Spleen (tissue), 11 donors: Measurements from ENCODE around the gene PMF1. TPM values are rescaled to one million over a fixed set of nuclear protein-coding genes. Genes with fewer than 3 reads are reported as not detected.

ENCODE experiments used
- DNase-seq: peaks from one replicate; pipeline ENCODE4 v3.0.0-alpha.2; 2020
- H3K27ac ChIP-seq, 8 donors: fragments of 200-600 bp; sonication (generic) in 7 of 8; 1 replicate in 4 of 8; 2 replicates in 4 of 8; pipeline versions ENCODE4 v1.5.0 to v1.8.0; 2016 to 2021; ENCODE audit warnings: inconsistent platforms in 4 of 8, mild to moderate bottlenecking in 4 of 8, moderate library complexity in 1 of 8
- H3K27me3 ChIP-seq, 7 donors: fragments of 200-600 bp; sonication (generic) in 6 of 7; replicated peaks in 1 of 7; 1 replicate in 4 of 7; 2 replicates in 3 of 7; pipeline versions ENCODE4 v1.5.0 to v1.8.0; 2016 to 2021; ENCODE audit warnings: inconsistent platforms in 3 of 7, mild to moderate bottlenecking in 1 of 7
- H3K36me3 ChIP-seq, 6 donors: fragments of 200-600 bp; sonication (generic) in 5 of 6; 1 replicate in 4 of 6; 2 replicates in 2 of 6; pipeline versions ENCODE4 v1.5.0 to v1.8.0; 2016 to 2021; ENCODE audit warnings: inconsistent platforms in 2 of 6
- H3K4me1 ChIP-seq, 6 donors: fragments of 200-600 bp; sonication (generic) in 5 of 6; 1 replicate in 3 of 6; 2 replicates in 3 of 6; pipeline versions ENCODE4 v1.5.0 to v1.8.0; 2016 to 2021; ENCODE audit warnings: inconsistent platforms in 3 of 6
- H3K4me3 ChIP-seq, 8 donors: fragments of 200-600 bp; sonication (generic) in 7 of 8; 1 replicate in 4 of 8; 2 replicates in 4 of 8; pipeline versions ENCODE4 v1.5.0 to v1.8.0; 2016 to 2021; ENCODE audit warnings: inconsistent platforms in 4 of 8, mild to moderate bottlenecking in 4 of 8, moderate library complexity in 2 of 8
- H3K9me3 ChIP-seq, 8 donors: fragments of 200-600 bp; sonication (generic) in 7 of 8; 1 replicate in 4 of 8; 2 replicates in 4 of 8; pipeline versions ENCODE4 v1.5.0 to v1.8.0; 2016 to 2021; ENCODE audit warnings: inconsistent platforms in 4 of 8
- POLR2A ChIP-seq, 3 donors: fragments of 450-650 bp; IDR thresholded peaks; one replicate each; pipeline ENCODE4 v1.5.1; 2017; ENCODE audit warnings: antibody characterized with exemption in 3 of 3, mild to moderate bottlenecking in 1 of 3
- POLR2AphosphoS5 ChIP-seq, 3 donors: sonication (generic); formaldehyde crosslinking; IDR thresholded peaks; one replicate each; pipeline ENCODE4 v1.5.1; 2017; ENCODE audit warnings: antibody characterized with exemption in 3 of 3
- WGBS, 5 donors: extraction: QIAGEN DNeasy Blood & Tissue Kit in 3 of 5; methylation state at CpG; one replicate each; pipeline versions ENCODE4 v1.1.5 to v1.1.7; 2013 to 2018; 5-methylcytosine and 5-hydroxymethylcytosine counted together
- intact Hi-C: fragments of 100-400 bp; cut with DNase I; formaldehyde crosslinking; loops from one replicate; pipeline ENCODE4 v1.15.0; 2023; ENCODE audit warnings: low total_unique reads
- polyA plus RNA-seq, 3 donors: library from polyadenylated mRNA; stranded (reverse); fragments of 200-250 nt; gene quantifications; one replicate each; pipeline ENCODE4 v1.2.1, GENCODE V29; 2013
- total RNA-seq, 7 donors: library from RNA; depleted of rRNA in 3 of 7; stranded (reverse); fragments of >200 nt in 3 of 7; fragmentation: NEBNext Ultra II Directional in 4 of 7; extraction: Animal tissue kit (Norgen Biotek cat#: 25700) in 4 of 7; gene quantifications; one replicate each; pipeline versions ENCODE4 v1.1.0 to v1.2.1, GENCODE V29; 2016 to 2021
- TF ChIP-seq, protein P1 (sequence below), 11 experiments: fragments of 200-600 bp in 7 of 11; fragments of 450-650 bp in 4 of 11; sonication (generic) in 4 of 11; IDR thresholded peaks in 8 of 11; conservative IDR thresholded peaks in 3 of 11; 1 replicate in 7 of 11; 2 replicates in 4 of 11; pipeline versions ENCODE4 v1.4.0 to v1.8.0; 2016 to 2021; ENCODE audit warnings: antibody characterized with exemption in 11 of 11, inconsistent platforms in 4 of 11, mild to moderate bottlenecking in 1 of 11
- donor health status: healthy with polysubstance abuse.
- donor health status: DM: no; HTN: no; CAD: no; lungs with moderate emphysema.
- donor health status: DM: no; HTN: no; CAD: no.
- donor health status: Bipolar disorder and iron deficiency.
- donor health status: healthy.
- donor health status: DM: no; HTN: no; CAD: no.
- donor health status: DM: yes; HTN: yes; CAD: no.

PMF1 gene
- total and polyA plus RNA-seq, 10 donors: 43.8 to 97.6 (median 60.4) TPM

DNA sequence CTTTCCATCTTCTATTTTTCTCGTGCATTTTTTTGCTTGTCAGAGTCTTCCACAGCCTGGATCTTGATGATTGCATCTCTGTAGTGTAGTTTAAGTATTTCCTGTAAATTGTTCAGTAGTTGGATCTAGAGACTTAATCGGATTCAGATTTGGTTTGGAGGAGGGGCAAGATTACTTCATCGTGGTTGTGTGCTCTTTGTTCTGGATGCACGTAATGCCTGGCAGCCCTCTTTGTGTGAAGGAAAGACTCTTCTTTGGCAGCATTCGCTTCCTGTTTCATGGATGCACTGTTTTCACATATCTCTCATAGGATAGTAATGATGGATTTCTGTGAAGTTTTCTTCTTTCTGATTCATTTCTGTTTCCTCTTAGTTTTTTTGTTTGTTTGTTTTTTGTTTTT lies 45.3 kb upstream of the PMF1 start:
- H3K4me3 ChIP-seq: no peak overlapping the region
- no peak for DNase-seq
- H3K4me1 ChIP-seq: peaks cover 0 to 20% (median 5%) of the 10 kb centered on the region in 6 donors
- no peaks in the 10 kb centered on the region for H3K9me3 ChIP-seq
- no peak for TF ChIP-seq POLR2A (IDR thresholded peaks at IDR 0.05)
- TF ChIP-seq, protein P1, sequence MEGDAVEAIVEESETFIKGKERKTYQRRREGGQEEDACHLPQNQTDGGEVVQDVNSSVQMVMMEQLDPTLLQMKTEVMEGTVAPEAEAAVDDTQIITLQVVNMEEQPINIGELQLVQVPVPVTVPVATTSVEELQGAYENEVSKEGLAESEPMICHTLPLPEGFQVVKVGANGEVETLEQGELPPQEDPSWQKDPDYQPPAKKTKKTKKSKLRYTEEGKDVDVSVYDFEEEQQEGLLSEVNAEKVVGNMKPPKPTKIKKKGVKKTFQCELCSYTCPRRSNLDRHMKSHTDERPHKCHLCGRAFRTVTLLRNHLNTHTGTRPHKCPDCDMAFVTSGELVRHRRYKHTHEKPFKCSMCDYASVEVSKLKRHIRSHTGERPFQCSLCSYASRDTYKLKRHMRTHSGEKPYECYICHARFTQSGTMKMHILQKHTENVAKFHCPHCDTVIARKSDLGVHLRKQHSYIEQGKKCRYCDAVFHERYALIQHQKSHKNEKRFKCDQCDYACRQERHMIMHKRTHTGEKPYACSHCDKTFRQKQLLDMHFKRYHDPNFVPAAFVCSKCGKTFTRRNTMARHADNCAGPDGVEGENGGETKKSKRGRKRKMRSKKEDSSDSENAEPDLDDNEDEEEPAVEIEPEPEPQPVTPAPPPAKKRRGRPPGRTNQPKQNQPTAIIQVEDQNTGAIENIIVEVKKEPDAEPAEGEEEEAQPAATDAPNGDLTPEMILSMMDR (IDR thresholded peaks at IDR 0.05 in 8 of 11, conservative IDR thresholded peaks at IDR 0.05 in 3 of 11): no peak
- TF ChIP-seq POLR2AphosphoS5 (IDR thresholded peaks at IDR 0.05): no peak
- no peak overlapping the region for H3K27ac ChIP-seq
- no peaks in the 10 kb centered on the region for H3K27me3 ChIP-seq
- intact Hi-C loops: no loop called here
- H3K36me3 ChIP-seq: peaks cover 0 to 97% (median 4%) of the 10 kb centered on the region in 6 donors
- 75 to 84% (median 81%) methylated on average over 5 of the region's 5 CpGs for WGBS, 5 donors

DNA sequence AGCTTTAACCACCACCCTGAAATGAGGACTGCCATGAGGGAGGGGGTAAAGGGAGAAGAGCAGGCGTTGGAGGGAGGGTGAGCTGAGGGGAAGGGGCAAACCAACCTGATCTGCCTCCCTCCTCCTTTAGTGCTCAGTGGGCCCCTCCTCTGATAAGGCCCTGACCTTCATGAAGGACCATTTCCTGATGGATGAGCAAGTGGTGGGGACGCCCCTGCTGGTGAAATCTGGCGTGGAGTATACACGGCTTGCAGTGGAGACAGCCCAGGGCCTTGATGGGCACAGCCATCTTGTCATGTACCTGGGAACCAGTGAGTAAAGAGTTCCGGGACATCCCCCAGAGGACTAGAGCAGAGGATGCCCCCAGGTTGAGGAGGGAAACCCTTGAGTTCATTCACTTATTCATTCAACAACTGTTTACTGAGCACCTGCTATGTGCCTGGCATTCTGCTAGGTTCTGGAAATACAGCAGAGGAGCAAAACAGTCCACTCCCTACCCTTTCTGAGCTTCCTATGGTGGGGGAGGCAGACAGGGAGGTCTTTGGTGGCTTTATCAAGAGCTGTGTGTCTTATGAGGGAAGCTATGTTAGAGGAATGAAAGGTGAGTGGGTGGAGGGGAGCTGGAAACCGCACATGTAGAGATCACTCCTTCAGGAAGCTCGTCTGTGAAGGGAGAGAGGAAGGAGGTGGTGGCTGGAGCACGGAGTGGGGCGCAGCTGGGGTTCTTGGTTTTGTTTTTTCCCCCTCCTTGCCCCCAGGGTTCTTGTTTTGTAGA lies 39.9 kb upstream of the PMF1 start:
- no peak for DNase-seq
- Histone ChIP-seq H3K27me3 (no peaks in the 10 kb centered on the region), H3K36me3 (peaks cover 0 to 99% (median 18%) of the 10 kb centered on the region in 6 donors), H3K27ac (no peak overlapping the region), H3K4me1 (no peaks in the 10 kb centered on the region), H3K9me3 (no peaks in the 10 kb centered on the region), H3K4me3 (no peak overlapping the region)
- WGBS, 5 donors: 73 to 77% (median 76%) methylated on average over 9 of the region's 9 CpGs
- intact Hi-C loops: no loop called here
- TF ChIP-seq POLR2A (IDR thresholded peaks at IDR 0.05): no peak
- no peak for TF ChIP-seq POLR2AphosphoS5 (IDR thresholded peaks at IDR 0.05)
- TF ChIP-seq, protein P1 (IDR thresholded peaks at IDR 0.05 in 8 of 11, conservative IDR thresholded peaks at IDR 0.05 in 3 of 11): no peak

DNA sequence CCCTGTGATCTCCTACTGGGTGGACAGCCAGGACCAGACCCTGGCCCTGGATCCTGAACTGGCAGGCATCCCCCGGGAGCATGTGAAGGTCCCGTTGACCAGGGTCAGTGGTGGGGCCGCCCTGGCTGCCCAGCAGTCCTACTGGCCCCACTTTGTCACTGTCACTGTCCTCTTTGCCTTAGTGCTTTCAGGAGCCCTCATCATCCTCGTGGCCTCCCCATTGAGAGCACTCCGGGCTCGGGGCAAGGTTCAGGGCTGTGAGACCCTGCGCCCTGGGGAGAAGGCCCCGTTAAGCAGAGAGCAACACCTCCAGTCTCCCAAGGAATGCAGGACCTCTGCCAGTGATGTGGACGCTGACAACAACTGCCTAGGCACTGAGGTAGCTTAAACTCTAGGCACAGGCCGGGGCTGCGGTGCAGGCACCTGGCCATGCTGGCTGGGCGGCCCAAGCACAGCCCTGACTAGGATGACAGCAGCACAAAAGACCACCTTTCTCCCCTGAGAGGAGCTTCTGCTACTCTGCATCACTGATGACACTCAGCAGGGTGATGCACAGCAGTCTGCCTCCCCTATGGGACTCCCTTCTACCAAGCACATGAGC lies 36.1 kb upstream of the PMF1 start:
- Histone ChIP-seq H3K9me3 (no peaks in the 10 kb centered on the region), H3K4me1 (no peaks in the 10 kb centered on the region), H3K4me3 (no peak overlapping the region), H3K27ac (no peak overlapping the region), H3K36me3 (peaks cover 0 to 68% (median 14%) of the 10 kb centered on the region in 6 donors), H3K27me3 (no peaks in the 10 kb centered on the region)
- TF ChIP-seq POLR2AphosphoS5 (IDR thresholded peaks at IDR 0.05): peak in 1 of 3 donors; percentile 23
- TF ChIP-seq, protein P1 (IDR thresholded peaks at IDR 0.05 in 8 of 11, conservative IDR thresholded peaks at IDR 0.05 in 3 of 11): no peak
- no peak for DNase-seq
- intact Hi-C loops: no loop called here
- 88 to 96% (median 92%) methylated on average over 4 to 12 of the region's 12 CpGs for WGBS, 5 donors

DNA sequence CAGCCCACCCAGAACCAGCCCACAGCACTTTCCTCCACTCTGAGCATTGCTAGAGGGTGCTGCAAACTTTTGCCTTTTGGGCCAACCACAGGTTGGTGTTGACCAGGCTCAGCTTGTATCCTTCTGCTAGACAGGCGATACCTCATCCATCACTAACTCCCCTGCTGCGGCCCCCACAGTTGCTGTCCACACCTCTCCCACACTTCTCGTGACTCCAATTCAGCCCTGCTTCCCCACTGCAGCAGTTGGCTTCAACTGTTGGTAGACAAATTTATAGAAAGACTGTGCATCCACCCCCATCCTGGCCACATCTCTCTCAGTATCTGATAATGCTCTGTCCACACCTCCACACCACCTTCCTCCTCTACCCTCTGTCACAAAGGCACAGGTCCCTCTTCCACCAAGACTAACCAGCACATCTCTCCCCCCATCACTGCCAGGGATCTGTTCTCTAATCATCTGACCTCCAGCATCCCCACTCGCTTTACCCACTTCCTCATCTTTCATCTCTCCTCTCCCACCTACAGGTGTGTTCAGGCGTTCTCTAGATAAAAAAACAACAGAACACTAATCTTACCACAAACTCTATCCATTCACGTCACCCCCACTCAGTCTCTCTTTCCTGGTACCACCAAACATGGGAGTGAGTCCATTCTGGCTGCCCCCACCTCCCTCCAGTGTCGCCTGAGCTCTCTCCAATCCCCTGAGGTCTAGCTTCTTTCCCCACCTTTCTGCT lies 34.7 kb upstream of the PMF1 start:
- 66 to 76% (median 67%) methylated on average over 7 of the region's 7 CpGs for WGBS, 5 donors
- TF ChIP-seq POLR2AphosphoS5 (IDR thresholded peaks at IDR 0.05) (no peak), POLR2A (IDR thresholded peaks at IDR 0.05) (no peak)
- TF ChIP-seq, protein P1 (IDR thresholded peaks at IDR 0.05 in 8 of 11, conservative IDR thresholded peaks at IDR 0.05 in 3 of 11): no peak
- no peak overlapping the region for H3K27ac ChIP-seq
- peaks cover 0 to 57% (median 14%) of the 10 kb centered on the region in 6 donors for H3K36me3 ChIP-seq
- no peaks in the 10 kb centered on the region for H3K4me1 ChIP-seq
- intact Hi-C loops: no loop called here
- no peaks in the 10 kb centered on the region for H3K9me3 ChIP-seq
- H3K27me3 ChIP-seq: no peaks in the 10 kb centered on the region
- no peak overlapping the region for H3K4me3 ChIP-seq
- no peak for DNase-seq
